ENCODE data around the gene POLN.
A peak's percentile ranks its signal among the peaks of the same experiment; 100 is the strongest.
"Not testable (repeated sequence)": the region's sequence is repeated elsewhere in the genome, so short reads cannot be mapped to it uniquely, and the experiment has no call there.

POLN gene

DNA sequence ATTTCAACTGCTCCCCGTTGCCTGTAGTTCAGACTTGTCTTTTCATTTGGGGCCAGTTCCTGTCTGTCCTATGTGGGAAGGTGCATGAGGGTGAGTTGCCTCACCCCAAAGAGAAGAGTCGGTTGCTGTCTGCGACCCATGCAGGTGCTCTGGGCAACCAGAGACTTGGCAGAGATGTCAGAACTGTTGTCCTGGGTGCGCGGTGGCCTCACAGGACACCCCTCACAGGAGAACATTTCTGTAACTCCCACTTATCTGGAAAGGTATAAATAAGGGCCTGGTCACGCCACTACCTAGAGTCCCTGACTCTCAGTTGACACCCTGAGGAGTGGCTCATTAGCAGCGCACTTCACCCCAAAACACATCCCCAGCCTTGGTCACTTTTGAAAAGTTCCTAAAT is 192.5 kb downstream of the POLN start:
- no peak for DNase-seq

GRCh38 chr4:2048831-2049230 is 193.1 kb downstream of the POLN start:
- DNase-seq: no peak

DNA sequence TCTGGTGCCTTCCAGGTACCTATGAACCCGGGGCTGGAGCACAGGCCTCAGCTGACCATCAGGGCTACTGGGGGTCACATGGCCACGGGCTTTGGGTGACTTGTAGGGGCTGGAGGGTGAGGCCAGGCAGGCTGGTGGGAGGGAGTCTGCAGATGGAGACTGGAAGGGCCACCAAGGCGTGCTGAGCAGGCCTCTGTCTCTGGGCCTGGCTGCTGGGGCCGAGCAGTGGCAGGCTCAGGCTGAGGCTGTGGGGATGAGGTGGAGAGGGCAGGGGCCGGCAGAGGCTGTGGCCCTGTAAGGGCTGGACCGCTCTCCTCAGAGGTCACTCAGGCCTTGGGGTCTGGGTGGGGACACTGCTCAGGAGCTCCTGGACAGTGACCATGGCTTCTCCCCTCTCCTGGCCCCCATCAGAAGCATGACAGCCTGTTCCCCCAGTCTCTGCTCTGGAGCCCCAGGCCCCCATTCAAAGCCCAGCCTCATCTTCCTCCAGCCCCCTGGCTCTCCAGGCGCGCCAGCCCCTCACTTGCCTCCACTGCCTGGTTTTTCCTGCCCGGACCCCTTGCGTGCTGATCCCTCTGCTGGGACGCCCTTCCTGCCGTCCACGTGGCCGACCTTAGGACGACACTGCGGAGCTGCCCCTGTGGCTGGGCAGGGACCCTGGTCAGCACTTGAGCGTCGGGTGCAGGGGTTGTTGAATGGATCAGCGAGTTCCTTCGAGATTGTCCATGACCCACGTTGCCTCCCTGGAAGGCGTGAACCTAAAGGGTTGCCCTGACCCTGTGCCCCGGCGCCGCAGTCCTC is 193.9 kb downstream of the POLN start:
- DNase-seq: no peak

- no peak for DNase-seq
Observed at GRCh38 chr4:2047031-2047660, 194.8 kb downstream of the POLN start.

GRCh38 chr4:2046031-2046961 is 195.6 kb downstream of the POLN start:
- DNase-seq: no peak

DNA sequence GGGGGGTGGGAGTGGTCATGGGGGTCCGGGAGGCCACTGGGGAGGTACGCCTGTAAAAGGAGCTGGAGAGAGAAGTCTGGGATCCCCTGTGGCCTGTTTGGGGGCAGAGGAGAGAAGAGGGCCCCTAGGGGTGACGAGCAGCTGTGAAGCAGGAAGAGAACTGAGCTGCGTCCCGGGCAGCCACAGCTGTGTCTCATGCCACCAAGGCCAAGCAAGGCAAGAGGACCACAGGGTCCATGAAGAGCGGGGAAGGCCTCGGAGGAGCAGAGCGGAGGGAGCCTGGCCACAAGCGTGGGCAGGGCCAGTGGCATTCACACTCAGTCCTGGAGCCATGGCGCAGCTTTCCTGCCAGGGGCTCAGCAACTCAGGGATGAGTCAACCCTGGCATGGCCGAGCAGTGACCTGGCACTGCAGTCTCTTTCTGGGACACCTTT is 196.4 kb downstream of the POLN start:
- DNase-seq: no peak

DNA sequence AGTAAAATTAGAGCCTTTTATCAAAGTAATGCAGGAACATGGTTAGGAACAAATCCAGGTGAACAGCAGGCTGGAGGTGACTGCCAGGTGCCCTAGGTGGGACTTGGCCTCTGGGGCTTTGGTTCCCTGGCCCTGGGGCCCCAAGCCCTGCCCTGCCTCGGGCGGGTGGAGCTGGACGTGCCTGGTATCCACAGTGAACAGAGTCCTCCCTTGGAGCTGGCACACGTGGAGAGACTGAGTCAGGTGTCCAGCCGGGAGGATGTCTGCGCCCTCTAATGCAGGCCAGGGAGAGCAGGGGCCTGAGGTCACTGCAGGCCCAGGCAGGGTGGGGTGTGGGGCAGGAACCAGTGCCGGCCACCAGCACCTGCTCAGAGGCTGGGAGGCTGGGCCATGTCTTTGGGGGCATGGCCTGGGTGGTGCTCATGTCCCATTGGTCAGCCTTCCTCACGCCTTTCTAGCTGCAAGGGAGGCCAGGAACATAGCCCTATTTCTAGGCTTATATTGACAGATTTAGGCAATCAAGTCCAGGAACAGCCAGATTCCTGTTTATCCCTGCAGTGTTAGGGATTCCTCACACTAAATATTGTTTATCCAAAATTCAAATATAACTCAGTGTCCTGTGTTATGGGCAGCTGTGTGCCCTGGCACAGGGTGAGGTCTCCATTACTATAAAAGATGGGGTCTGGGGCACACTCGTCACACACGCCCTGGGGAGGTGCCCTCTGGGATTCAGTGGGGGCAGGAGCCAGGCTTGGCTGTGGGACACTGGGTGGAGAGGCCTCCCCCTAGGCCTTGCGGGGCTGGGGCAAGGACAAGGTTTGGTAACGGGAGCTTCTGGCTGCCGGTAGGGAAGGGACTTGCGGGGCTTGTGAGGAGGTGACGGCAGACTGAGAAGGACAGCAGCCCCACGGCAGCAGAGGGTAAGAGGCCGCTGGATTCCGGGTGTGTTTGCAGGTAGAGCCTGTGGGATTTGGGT is 197.1 kb downstream of the POLN start:
- no peak for DNase-seq

DNA sequence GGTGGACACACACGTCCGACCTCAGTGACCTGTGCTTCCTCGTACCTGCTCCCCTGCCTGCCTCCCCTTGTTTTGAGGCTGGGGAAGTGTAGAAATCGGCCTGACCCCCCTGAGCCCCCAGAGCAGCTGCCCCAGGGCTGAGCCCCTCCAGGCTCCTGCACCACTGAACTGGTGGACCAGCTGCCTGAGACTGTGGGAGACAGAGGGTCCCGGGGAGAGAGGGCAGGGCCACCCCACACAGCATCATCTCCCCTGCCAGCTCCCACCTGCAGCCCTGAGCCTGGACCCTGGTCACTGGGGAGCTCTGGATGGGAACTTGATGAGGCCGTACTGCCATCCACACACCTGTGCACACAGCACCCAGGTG is 197.8 kb downstream of the POLN start:
- no peak for DNase-seq

DNA sequence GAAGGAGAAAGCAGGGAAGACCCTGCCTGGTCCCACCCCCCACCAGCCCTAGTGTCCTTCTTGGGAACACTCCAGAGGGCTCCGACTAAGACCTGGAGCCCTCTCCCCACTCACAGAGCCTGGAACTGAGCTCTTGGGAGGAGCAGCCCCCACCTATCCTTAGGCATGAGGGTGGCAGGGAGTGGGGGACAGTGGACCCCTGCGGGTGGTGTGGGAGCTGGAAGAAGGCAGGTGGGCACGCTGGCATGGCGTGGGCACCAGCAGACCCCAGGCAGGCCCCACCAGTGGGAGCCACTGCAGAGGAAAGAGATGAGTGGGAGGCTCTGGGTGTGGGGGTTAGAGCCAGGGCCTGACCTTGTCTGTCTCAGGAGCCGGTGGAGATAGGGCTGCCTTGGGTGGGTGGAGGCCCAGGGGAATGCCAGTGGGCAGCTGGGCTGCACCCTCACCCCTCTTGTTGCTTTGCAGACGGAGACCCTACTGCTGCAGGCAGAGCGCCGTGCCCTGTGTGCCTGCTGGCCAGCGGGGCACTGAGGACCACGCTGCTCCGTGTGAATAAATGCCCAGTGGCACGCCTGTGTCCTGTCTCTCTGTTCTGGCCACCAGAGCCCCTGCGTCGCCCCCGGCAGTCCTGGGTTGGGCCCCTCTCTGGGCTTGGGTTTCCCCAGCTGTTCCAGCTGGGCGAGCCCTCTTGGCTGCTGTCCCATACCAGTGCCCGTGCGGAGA is 198.4 kb downstream of the POLN start:
- no peak for DNase-seq

GRCh38 chr4:2042947-2043395 is 198.9 kb downstream of the POLN start:
- DNase-seq: no peak

DNA sequence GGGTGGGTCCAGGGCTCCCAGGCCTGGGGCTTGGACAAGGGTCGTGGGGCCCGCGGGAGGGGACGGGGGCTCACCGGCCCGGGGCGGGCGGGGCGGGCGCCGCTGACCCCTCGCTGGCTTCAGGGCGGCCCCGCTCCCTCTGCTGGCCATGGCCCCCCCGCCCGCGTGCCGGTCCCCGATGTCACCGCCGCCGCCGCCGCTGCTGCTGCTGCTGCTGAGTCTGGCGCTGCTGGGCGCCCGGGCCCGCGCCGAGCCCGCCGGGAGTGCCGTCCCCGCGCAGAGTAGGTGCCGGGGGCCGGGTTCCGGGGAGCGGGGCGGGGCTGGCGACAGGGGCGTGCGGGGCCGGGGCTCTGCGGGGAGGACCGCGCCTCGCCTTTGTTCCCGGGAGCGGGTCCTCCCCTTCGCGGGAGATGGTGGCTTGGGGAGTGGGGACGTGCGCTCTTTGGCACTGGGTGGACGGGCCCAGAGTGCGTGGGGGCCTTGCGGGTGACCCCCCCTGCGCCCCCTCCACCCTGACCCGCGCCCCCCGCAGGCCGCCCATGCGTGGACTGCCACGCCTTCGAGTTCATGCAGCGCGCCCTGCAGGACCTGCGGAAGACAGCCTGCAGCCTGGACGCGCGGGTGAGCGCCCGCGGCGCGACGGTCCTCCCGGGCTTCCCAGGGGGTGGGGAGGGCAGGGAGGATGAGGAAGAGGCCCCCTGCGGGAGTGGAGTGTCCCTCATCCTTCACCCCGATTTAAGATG is 199.5 kb downstream of the POLN start:
- no peak for DNase-seq

GRCh38 chr4:2041239-2042130 is 200.4 kb downstream of the POLN start:
- DNase-seq: peak; percentile 59

- no peak for DNase-seq
Observed at GRCh38 chr4:2040391-2041238, 201.3 kb downstream of the POLN start.

GRCh38 chr4:2036866-2037265 is 205.1 kb downstream of the POLN start:
- DNase-seq: no peak

DNA sequence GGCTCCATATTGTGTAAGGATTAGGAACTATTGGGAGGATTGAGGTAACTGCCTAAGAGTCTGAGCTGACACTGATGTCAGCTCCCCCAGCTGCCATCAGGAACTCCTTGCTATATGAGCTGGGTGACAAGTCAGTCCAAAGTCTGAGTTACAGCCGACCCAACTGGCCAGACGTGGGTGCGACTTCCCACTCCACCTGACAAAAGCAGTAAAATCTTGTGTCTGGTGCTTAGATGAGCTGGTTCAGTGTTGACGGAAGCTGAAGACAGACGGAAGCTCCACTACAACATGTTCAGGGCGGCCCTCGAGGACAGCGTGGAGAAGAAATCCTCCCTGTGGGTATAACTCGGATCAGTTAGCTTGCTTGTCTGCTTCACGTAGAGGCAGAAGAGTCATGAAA is 205.6 kb downstream of the POLN start:
- DNase-seq: no peak

- not testable (repeated sequence) for DNase-seq
Observed at GRCh38 chr4:2031161-2031560, 210.8 kb downstream of the POLN start.

DNA sequence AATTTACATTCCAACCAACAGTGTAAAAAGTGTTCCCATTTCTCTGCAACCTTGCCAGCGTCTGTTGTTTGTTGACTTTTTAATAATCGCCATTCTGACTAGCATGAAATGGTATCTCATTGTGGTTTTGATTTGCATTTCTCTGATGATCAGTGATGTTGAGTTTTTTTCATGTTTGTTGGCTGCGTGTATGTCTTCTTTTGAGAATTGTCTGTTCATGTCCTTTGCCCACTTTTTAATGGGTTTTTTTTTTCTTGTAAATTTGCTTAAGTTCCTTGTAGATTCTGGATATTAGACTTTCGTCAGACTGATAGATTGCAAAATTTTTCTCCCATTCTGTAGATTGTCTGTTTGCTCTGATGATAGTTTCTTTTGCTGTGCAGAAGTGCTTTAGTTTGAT is 214.8 kb downstream of the POLN start:
- DNase-seq: not testable (repeated sequence)

- no peak for DNase-seq
Observed at GRCh38 chr4:2025817-2026216, 216.1 kb downstream of the POLN start.

DNA sequence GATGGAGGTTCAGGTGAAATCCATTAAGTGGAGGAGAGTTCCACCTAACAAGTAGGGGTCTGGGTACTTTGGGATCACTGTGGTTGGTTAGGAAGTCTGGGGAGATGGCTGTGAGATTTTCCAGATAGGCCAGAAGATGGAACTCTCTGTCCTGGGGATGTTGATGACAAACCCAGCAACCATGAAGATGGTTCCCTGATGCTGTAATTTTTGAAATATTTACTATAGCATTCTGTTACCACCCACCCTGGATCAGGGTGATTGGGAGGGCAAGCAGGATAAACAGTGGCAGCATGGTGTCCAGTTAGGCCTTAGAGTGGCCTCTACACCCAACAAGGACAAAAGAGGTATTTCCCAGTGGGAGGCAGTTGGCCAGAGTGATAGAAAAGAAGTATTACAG is 217.2 kb downstream of the POLN start:
- DNase-seq: no peak
